Measurements from ENCODE around the gene PCK2. TPM values are rescaled to one million over a fixed set of nuclear protein-coding genes. Genes with fewer than 3 reads are reported as not detected.

PCK2 gene
- total and polyA plus RNA-seq, 2 of the 13 experiments (the other 11 are each of a cell fraction or from before 2014, with no cell fraction given) = 129 to 272 TPM

GRCh38 chr14:24145690-24146452, 51.8 kb downstream of the PCK2 start:
- Histone ChIP-seq H2AFZ (ENCODE audit: low read length) (peak overlapping the region; percentile 21), H4K20me1 (ENCODE audit: insufficient read depth, low read length) (peaks cover 7% of the 10 kb centered on the region; the same call in 1 of the 2 replicates), H3K27me3 (ENCODE audit: control insufficient read depth in 1 of 2, insufficient read depth in 2 of 2, low read length in 2 of 2) (peaks cover 0 to 3% of the 10 kb centered on the region in 2 experiments; a peak in 1 of 5 replicates), H3K4me3 (replicated peaks in 1 of 3; ENCODE audit: insufficient read depth in 1 of 3, low read depth in 2 of 3, low read length in 3 of 3) (peak overlapping the region; percentile 90 to 100 (median 91)), H3K4me1 (ENCODE audit: insufficient read depth, low read length) (peaks cover 63% of the 10 kb centered on the region), H3K36me3 (replicated peaks in 1 of 2; ENCODE audit: control insufficient read depth in 1 of 2, insufficient read depth in 2 of 2, low read length in 2 of 2) (peaks cover 26 to 42% of the 10 kb centered on the region in 2 experiments), H3K4me2 (ENCODE audit: low read depth, low read length) (peak overlapping the region; percentile 98), H3K9ac (ENCODE audit: insufficient read depth, low read depth, low read length) (peak overlapping the region; percentile 95), H3K27ac (ENCODE audit: extremely low read length, insufficient read depth, low read length) (peak overlapping the region; percentile 76), H3K79me2 (ENCODE audit: insufficient read depth, low read length) (peaks cover 43% of the 10 kb centered on the region), H3K9me3 (ENCODE audit: low read length) (no peaks in the 10 kb centered on the region)
- CTCF ChIA-PET (ENCODE audit: low intra/inter-chr PET ratio, low total read pairs) = no interaction called here
- DNase-seq (ENCODE audit: low spot score) (no peak), ATAC-seq (no peak), FAIRE-seq (peak; percentile 43)
- WGBS (ENCODE audit: low lambda C conversion rate) = 5% methylated on average over 9 of the region's 9 CpGs
- in situ Hi-C loops (cut with HindIII; ENCODE audit: extremely low pct_ligation_motif_present, low pct_unique_long_range_greater_than_20kb) (loop anchor here (25.0 kb wide), 1 partner anchor 834 kb away; the partner anchor contains the start of genes BCL2L2, PABPN1 and PPP1R3E), intact Hi-C loops (cut with micrococcal nuclease; ENCODE audit: unreplicated experiment) (loop anchor here (1.0 kb wide), 3 partner anchors 15 to 42 kb away; partner anchors contain the start of genes DCAF11, IPO4, IRF9 and NRL)
- POLR2A ChIA-PET = interaction anchor here (0.9 to 8.5 kb wide), 46 partner anchors 10 to 1556 kb away, joined by 3 to 279 read pairs (median 8); partner anchors contain the start of genes ACIN1, C14orf119, CARMIL3 and CHMP4A
- BruUV-seq (replicated peaks) = TSS peak; percentile 63
- TF ChIP-seq BORCS8-MEF2B (CRISPR knock-in tag; IDR thresholded peaks at IDR 0.05) (no peak), ZNF34 (CRISPR knock-in tag; IDR thresholded peaks at IDR 0.05; ENCODE audit: borderline replicate concordance) (peak; percentile 73; the same call in 1 of the 2 replicates), ZNF740 (CRISPR knock-in tag; IDR thresholded peaks at IDR 0.05) (no peak), RARG (CRISPR knock-in tag; IDR thresholded peaks at IDR 0.05; ENCODE audit: low read depth) (0 out of 2 replicates have a peak, but pooled peaks have one; percentile 27), ZNF24 (IDR thresholded peaks at IDR 0.05) (0 out of 2 replicates have a peak, but pooled peaks have one; percentile 13), ZFP41 (CRISPR knock-in tag; IDR thresholded peaks at IDR 0.05; ENCODE audit: borderline replicate concordance) (peak; percentile 65; the same call in 1 of the 2 replicates), NFE2L1 (CRISPR knock-in tag; IDR thresholded peaks at IDR 0.05; ENCODE audit: borderline replicate concordance) (peak; percentile 57; the same call in 1 of the 2 replicates), KLF11 (CRISPR knock-in tag; IDR thresholded peaks at IDR 0.05) (no peak), ZNF550 (CRISPR knock-in tag; IDR thresholded peaks at IDR 0.05; ENCODE audit: borderline replicate concordance) (0 out of 2 replicates have a peak, but pooled peaks have one; percentile 62), FOXP4 (CRISPR knock-in tag; IDR thresholded peaks at IDR 0.05) (peak; percentile 5; the same call in 1 of the 2 replicates), ZNF354B (CRISPR knock-in tag; IDR thresholded peaks at IDR 0.05) (peak; percentile 64; the same call in 1 of the 2 replicates), ZC3H4 (CRISPR knock-in tag; IDR thresholded peaks at IDR 0.05; ENCODE audit: borderline replicate concordance) (no peak), ZFYVE20 (CRISPR knock-in tag; IDR thresholded peaks at IDR 0.05; ENCODE audit: borderline replicate concordance, low read depth) (no peak), ZNF205 (CRISPR knock-in tag; IDR thresholded peaks at IDR 0.05) (peak; percentile 2; the same call in 1 of the 2 replicates)
